Measurements from ENCODE around the gene GHR. TPM values are rescaled to one million over a fixed set of nuclear protein-coding genes. Genes with fewer than 3 reads are reported as not detected.

GHR gene
- polyA plus RNA-seq (2014; cell fraction: cytosol; rRNA removed), result 0.06 TPM in 1 of 2 replicates, not detected in the other
- not detected in 2 replicates for polyA plus RNA-seq (2014; cell fraction: nucleus; rRNA removed)

GRCh38 chr5:42423285-42424165 is at the start of gene GHR:
Gene GHR, plus strand, starts transcription at chr5:42423439. Its CDS starts 142,436 bp downstream, at chr5:42565875.
- peak; percentile 84 for DNase-seq (ENCODE audit: low spot score)

GRCh38 chr5:42374679-42375273 is 48.5 kb upstream of the GHR start:
- no peak for DNase-seq (ENCODE audit: low spot score)

GRCh38 chr5:42377496-42377895 is 45.7 kb upstream of the GHR start:
- DNase-seq (ENCODE audit: low spot score), result no peak

- no peak for DNase-seq (ENCODE audit: low spot score)
Measured at GRCh38 chr5:42381973-42382372, 41.3 kb upstream of the GHR start.

GRCh38 chr5:42387563-42387962 is 35.7 kb upstream of the GHR start:
- DNase-seq (ENCODE audit: low spot score), result no peak

GRCh38 chr5:42390115-42390514 is 33.1 kb upstream of the GHR start:
- no peak for DNase-seq (ENCODE audit: low spot score)

GRCh38 chr5:42392917-42393316 is 30.3 kb upstream of the GHR start:
- no peak for DNase-seq (ENCODE audit: low spot score)

- DNase-seq (ENCODE audit: low spot score), result no peak
Measured at GRCh38 chr5:42396111-42396510, 27.1 kb upstream of the GHR start.

- DNase-seq (ENCODE audit: low spot score), result no peak
Measured at GRCh38 chr5:42397267-42397666, 26.0 kb upstream of the GHR start.

- DNase-seq (ENCODE audit: low spot score), result no peak
Measured at GRCh38 chr5:42399702-42400101, 23.5 kb upstream of the GHR start.

- DNase-seq (ENCODE audit: low spot score), result no peak
Measured at GRCh38 chr5:42400474-42400873, 22.8 kb upstream of the GHR start.

GRCh38 chr5:42403236-42403635 is 20.0 kb upstream of the GHR start:
- DNase-seq (ENCODE audit: low spot score), result no peak

GRCh38 chr5:42404366-42404765 is 18.9 kb upstream of the GHR start:
- DNase-seq (ENCODE audit: low spot score), result no peak

- no peak for DNase-seq (ENCODE audit: low spot score)
Measured at GRCh38 chr5:42419294-42419693, 3.9 kb upstream of the GHR start.

- no peak for DNase-seq (ENCODE audit: low spot score)
Measured at GRCh38 chr5:42422656-42423280, 471 bp upstream of the GHR start.

GRCh38 chr5:42426016-42426415 is 2.8 kb downstream of the GHR start:
- no peak for DNase-seq (ENCODE audit: low spot score)

GRCh38 chr5:42429694-42430093 is 6.5 kb downstream of the GHR start:
- no peak for DNase-seq (ENCODE audit: low spot score)

- DNase-seq (ENCODE audit: low spot score), result no peak
Measured at GRCh38 chr5:42434047-42434724, 10.9 kb downstream of the GHR start.

GRCh38 chr5:42436051-42436450 is 12.8 kb downstream of the GHR start:
- DNase-seq (ENCODE audit: low spot score), result no peak

- DNase-seq (ENCODE audit: low spot score), result no peak
Measured at GRCh38 chr5:42454216-42454995, 31.2 kb downstream of the GHR start.

GRCh38 chr5:42461033-42461432 is 37.8 kb downstream of the GHR start:
- no peak for DNase-seq (ENCODE audit: low spot score)

Data from SK-N-DZ (cell line).